Inflammatory macrophage treated with lipopolysaccharide for 1 hour (primary cell): Measurements from ENCODE around the gene PPARA.
"Not testable (repeated sequence)": the region's sequence is repeated elsewhere in the genome, so short reads cannot be mapped to it uniquely, and the experiment has no call there.

ENCODE experiments used
- DNase-seq, 2 donors: peaks; one replicate each; pipeline ENCODE4 v3.0.0-alpha.2; 2020 to 2022

Gene PPARA

GRCh38 chr22:46128606-46129005 is 21.7 kb upstream of the PPARA start:
- DNase-seq, result no peak

- DNase-seq, result peak; percentile 75 to 81
Observed at GRCh38 chr22:46129390-46130041, 20.8 kb upstream of the PPARA start.

- DNase-seq, result no peak
Observed at GRCh38 chr22:46131151-46131587, 19.2 kb upstream of the PPARA start.

DNA sequence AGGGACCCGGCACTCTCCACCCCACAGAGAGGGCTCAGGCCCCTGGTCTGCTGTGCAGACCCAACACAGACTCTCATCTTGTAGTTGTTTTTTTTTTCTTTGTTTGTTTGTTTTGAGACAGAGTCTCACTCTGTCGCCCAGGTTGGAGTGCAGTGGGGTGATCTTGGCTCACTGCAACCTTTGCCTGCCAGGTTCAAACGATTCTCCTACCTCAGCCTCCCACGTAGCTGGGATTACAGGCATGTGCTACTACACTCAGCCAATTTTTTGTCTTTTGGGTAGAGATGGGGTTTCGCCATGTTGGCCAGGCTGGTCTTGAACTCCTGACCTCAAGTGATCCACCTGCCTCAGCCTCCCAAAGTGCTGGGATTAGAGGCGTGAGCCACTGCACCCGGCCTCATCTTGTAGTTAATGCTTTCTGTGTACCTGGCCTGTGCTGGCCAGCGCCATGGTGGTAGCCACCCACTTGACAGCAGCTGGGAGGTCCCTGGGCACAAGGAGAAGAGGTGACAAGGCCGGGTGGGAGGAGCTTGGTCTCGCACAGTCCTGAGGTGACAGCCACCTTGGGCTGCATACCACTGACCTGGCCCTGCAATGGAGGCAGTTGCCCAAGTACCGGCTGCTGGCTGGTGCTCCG is 18.0 kb upstream of the PPARA start:
- not testable (repeated sequence) for DNase-seq

DNA sequence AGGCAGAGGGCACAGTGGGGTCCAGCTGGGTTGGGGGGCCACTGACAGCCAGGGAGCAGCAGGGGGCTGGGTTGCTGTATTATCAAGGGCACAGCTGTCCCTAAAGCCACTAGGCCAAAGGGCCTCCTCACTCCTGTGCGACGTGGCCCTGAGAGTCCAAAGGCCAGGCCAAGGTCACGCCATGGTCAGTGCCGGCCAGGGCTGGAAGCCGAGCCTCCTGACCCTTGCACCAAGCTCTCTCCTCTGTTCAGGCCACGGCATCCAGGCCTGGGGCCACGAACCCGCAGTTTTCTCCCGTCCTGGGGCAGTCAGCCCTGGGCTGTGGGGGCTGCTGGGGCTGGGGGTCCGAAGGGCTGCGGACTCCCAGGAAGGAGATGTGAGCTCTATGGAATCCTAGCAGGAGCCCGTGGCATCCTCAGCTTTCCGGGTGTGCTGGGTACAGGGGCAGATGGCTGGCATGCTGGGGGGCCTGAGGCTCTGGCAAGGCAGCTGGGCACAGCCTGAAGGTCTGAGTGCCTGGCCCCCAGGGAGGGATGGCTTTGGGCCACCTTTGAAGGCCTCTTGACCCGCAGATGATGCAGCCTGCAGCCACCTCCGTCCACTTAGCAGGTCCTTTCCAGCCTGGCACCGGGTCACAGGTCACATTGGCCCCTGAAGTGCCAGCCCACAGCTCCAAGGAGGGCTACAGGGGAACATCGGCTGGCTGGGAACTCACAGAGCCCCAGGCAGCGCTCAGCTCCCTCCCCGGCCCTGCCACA is 17.3 kb upstream of the PPARA start:
- no peak for DNase-seq

DNA sequence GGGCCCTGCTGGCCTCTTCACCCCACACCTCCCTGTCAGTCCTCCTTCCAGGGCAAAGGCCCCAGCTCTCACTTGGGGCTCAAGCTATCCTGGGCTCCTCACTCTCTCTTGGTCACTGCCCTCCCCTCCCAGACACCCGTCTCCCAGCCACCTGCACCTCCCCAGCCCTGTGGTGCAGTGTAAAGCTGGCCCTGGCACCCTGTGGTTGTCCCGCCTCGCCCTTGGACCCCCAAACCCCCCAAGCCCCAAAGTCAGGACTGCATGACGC is 16.8 kb upstream of the PPARA start:
- DNase-seq, result no peak

DNA sequence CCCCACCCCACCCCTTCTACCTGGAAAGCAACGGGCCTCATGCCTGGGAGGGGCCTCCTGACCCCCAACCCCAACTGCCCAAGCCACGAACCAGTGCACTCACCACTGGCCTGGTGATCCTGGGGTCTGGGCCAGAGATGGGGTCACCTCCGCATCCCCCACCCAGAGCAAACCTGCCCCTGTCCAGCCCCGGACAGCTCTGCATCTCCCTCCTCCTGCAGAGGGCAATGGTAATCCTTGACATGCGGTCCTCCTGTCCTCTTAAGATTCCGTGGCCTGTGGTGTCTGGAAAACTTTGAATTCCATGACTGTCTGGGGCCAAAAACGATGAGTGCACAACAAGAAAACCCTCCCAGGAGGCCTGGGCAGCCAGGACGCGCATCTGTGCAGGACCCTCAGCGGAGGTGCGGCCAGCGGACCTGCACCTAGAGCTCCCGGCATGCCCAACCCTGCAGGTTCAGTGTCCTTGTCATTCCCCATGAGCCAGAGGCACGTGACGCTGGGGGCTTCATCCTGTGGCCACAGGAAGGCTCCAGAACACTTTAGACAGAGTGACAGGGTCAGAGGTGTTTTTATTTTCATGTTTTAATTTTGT is 16.1 kb upstream of the PPARA start:
- DNase-seq, result no peak

- DNase-seq, result no peak
Observed at GRCh38 chr22:46135611-46136485, 14.5 kb upstream of the PPARA start.

GRCh38 chr22:46136486-46137217 is 13.7 kb upstream of the PPARA start:
- no peak for DNase-seq

- no peak for DNase-seq
Observed at GRCh38 chr22:46137218-46137766, 13.0 kb upstream of the PPARA start.

DNA sequence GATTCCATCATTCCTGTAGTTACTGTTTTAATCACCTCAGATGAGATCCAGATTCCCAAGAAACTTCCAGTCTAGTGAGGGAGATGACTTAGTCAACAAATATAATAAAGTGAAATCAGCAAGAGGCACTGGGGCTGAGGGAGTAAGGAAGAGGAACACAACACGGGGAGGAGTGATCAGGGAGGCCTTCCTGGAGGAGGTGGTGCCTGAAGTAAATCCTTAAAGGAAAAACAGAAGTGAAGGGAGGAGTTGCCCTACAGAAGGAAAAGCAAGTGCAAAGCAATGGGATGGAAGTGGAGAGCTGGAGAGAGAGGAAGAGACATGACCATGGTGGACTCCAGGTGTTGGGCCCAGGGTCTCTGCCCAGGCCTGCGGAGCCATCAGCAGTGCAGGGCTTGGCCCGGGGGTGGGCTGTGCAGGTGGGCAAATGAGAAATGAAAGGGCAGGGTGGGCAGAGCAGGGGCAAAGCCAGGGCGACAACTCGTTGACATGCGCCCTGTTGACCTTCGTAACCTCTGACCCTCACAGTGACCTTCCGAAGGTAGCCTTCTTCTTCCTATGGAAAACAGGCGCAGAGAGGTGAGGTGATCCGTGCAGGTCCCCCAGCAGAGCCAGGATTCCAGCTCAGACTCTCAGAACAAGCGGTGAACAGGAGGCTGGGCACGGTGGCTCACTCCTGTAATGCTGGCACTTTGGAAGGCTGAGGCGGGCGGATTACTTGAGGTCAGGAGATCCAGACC is 12.1 kb upstream of the PPARA start:
- DNase-seq, result no peak

DNA sequence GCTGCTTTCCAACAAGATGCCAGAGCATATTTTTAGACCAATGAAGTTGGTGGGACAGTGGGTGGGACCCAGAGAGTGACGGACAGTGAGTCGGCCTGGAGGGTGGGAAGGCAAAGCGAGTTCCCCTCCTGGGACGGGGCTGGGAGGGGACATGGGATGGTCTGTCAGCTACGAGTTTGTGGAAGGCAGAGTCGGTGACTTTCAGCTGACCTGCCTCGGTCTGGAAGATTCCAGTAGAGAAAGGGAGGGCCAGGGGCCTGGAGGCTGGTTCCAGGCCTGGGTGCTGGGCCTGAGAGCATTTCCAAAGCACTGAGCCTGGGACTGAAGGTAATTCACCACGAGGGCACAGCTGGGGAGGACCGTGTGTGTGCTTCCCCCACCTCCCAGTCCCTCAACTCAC is 10.9 kb upstream of the PPARA start:
- DNase-seq, result not testable (repeated sequence)

GRCh38 chr22:46139895-46140350 is 10.4 kb upstream of the PPARA start:
- DNase-seq, result no peak

GRCh38 chr22:46140989-46141928 is 9.1 kb upstream of the PPARA start:
- no peak for DNase-seq

GRCh38 chr22:46142548-46143490 is 7.5 kb upstream of the PPARA start:
- no peak for DNase-seq

GRCh38 chr22:46143491-46144147 is 6.7 kb upstream of the PPARA start:
- no peak for DNase-seq

DNA sequence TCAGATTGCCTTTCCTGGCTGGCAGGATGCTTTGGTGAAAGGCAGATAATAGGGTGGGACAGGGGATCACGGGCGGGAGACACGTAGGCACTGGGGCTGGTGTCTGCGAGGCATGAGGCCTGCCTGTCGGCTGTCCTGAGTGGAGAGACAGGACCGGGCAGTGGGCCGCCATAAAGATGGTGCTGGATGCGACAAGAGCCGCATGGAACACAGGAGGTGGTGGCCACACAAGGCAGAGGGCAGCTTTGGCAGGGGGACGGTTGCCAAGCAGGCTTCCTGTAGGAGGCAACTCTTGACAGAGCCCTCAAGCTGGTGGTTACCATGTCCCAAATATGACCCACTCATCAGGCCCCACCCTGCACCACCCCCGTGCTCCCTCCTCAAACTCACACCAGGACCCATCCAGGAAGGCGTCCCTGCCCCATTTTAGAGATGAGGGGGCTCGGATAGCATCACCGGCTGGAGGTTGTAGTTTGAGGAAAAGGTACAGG is 4.9 kb upstream of the PPARA start:
- no peak for DNase-seq

GRCh38 chr22:46145896-46146295 is 4.4 kb upstream of the PPARA start:
- no peak for DNase-seq
